Uterus (tissue), 4 donors: ENCODE results near the gene HSBP1. TPM values are rescaled to one million over a fixed set of nuclear protein-coding genes. Genes with fewer than 3 reads are reported as not detected.

Experiments
- DNase-seq, 2 donors: peaks; one replicate each; pipeline ENCODE4 v3.0.0-alpha.2; 2019 to 2020
- H3K27ac ChIP-seq, 2 donors: fragments of 200-600 bp; sonication (generic); 1 replicate in 1 of 2; 2 replicates in 1 of 2; pipeline ENCODE4 v1.5.1; 2016 to 2018
- H3K27me3 ChIP-seq, 2 donors: fragments of 200-600 bp; sonication (generic); one replicate each; pipeline ENCODE4 v1.5.1; 2018 to 2019; ENCODE audit warnings: control low read depth in 1 of 2
- H3K36me3 ChIP-seq, 2 donors: fragments of 200-600 bp; sonication (generic); one replicate each; pipeline ENCODE4 v1.5.1; 2019; ENCODE audit warnings: control low read depth in 1 of 2
- H3K4me1 ChIP-seq, 2 donors: fragments of 200-600 bp; sonication (generic); one replicate each; pipeline ENCODE4 v1.5.1; 2018 to 2019; ENCODE audit warnings: control low read depth in 1 of 2
- H3K4me3 ChIP-seq, 2 donors: fragments of 200-600 bp; sonication (generic); 1 replicate in 1 of 2; 2 replicates in 1 of 2; pipeline ENCODE4 v1.5.1; 2018 to 2019; ENCODE audit warnings: mild to moderate bottlenecking in 1 of 2
- H3K9me3 ChIP-seq, 2 donors: fragments of 200-600 bp; sonication (generic); one replicate each; pipeline ENCODE4 v1.5.1; 2019; ENCODE audit warnings: control low read depth in 1 of 2
- POLR2A ChIP-seq, 2 donors: fragments of 450-650 bp; IDR thresholded peaks; one replicate each; pipeline ENCODE4 v1.6.1; 2016; ENCODE audit warnings: antibody characterized with exemption in 2 of 2, mild to moderate bottlenecking in 1 of 2, moderate library complexity in 1 of 2
- intact Hi-C: fragments of 100-400 bp; cut with DNase I; formaldehyde crosslinking; loops from one replicate; pipeline ENCODE4 v1.15.1; 2023; ENCODE audit warnings: low total_unique reads
- total RNA-seq, 4 donors: library from RNA; depleted of rRNA in 3 of 4; stranded (reverse); fragments of >200 nt in 3 of 4; gene quantifications; one replicate each; pipeline versions ENCODE4 v1.1.0 to v1.2.4, GENCODE V29; 2014 to 2023
- TF ChIP-seq, protein P1 (sequence below), 4 experiments: fragments of 200-600 bp in 2 of 4; fragments of 450-650 bp in 2 of 4; sonication (generic) in 2 of 4; IDR thresholded peaks; one replicate each; pipeline ENCODE4 v1.5.1; 2016 to 2019; ENCODE audit warnings: antibody characterized with exemption in 4 of 4, mild to moderate bottlenecking in 2 of 4, moderate library complexity in 1 of 4
- donor health status: DM: yes; HTN: yes; CAD: no.

HSBP1 gene
- total RNA-seq, 4 donors from 2014 or later: 6.1 to 70.5 (median 19.9) TPM

- no peaks in the 10 kb centered on the region for H3K27me3 ChIP-seq
- TF ChIP-seq, protein P1, sequence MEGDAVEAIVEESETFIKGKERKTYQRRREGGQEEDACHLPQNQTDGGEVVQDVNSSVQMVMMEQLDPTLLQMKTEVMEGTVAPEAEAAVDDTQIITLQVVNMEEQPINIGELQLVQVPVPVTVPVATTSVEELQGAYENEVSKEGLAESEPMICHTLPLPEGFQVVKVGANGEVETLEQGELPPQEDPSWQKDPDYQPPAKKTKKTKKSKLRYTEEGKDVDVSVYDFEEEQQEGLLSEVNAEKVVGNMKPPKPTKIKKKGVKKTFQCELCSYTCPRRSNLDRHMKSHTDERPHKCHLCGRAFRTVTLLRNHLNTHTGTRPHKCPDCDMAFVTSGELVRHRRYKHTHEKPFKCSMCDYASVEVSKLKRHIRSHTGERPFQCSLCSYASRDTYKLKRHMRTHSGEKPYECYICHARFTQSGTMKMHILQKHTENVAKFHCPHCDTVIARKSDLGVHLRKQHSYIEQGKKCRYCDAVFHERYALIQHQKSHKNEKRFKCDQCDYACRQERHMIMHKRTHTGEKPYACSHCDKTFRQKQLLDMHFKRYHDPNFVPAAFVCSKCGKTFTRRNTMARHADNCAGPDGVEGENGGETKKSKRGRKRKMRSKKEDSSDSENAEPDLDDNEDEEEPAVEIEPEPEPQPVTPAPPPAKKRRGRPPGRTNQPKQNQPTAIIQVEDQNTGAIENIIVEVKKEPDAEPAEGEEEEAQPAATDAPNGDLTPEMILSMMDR (IDR thresholded peaks at IDR 0.05): no peak
- TF ChIP-seq POLR2A (IDR thresholded peaks at IDR 0.05): no peak
- H3K36me3 ChIP-seq: no peaks in the 10 kb centered on the region
- DNase-seq: no peak
- intact Hi-C loops: no loop called here
- no peak overlapping the region for H3K4me3 ChIP-seq
- H3K9me3 ChIP-seq: no peaks in the 10 kb centered on the region
- H3K4me1 ChIP-seq: no peaks in the 10 kb centered on the region
- H3K27ac ChIP-seq: no peak overlapping the region
Observed at GRCh38 chr16:83785455-83785854, 22.3 kb upstream of the HSBP1 start.

- no peak overlapping the region for H3K4me3 ChIP-seq
- no peaks in the 10 kb centered on the region for H3K27me3 ChIP-seq
- no peaks in the 10 kb centered on the region for H3K9me3 ChIP-seq
- no peaks in the 10 kb centered on the region for H3K36me3 ChIP-seq
- no peak overlapping the region for H3K27ac ChIP-seq
- H3K4me1 ChIP-seq: no peaks in the 10 kb centered on the region
- intact Hi-C loops: no loop called here
- no peak for TF ChIP-seq POLR2A (IDR thresholded peaks at IDR 0.05)
- TF ChIP-seq, protein P1 (IDR thresholded peaks at IDR 0.05): no peak
- no peak for DNase-seq
Observed at GRCh38 chr16:83789642-83790401, 18.0 kb upstream of the HSBP1 start.

GRCh38 chr16:83791916-83792315 lies 15.9 kb upstream of the HSBP1 start:
- Histone ChIP-seq H3K27me3 (no peaks in the 10 kb centered on the region), H3K4me1 (no peaks in the 10 kb centered on the region), H3K36me3 (no peaks in the 10 kb centered on the region), H3K9me3 (no peaks in the 10 kb centered on the region), H3K4me3 (no peak overlapping the region), H3K27ac (no peak overlapping the region)
- TF ChIP-seq, protein P1 (IDR thresholded peaks at IDR 0.05): no peak
- no peak for TF ChIP-seq POLR2A (IDR thresholded peaks at IDR 0.05)
- intact Hi-C loops: no loop called here
- no peak for DNase-seq

DNA sequence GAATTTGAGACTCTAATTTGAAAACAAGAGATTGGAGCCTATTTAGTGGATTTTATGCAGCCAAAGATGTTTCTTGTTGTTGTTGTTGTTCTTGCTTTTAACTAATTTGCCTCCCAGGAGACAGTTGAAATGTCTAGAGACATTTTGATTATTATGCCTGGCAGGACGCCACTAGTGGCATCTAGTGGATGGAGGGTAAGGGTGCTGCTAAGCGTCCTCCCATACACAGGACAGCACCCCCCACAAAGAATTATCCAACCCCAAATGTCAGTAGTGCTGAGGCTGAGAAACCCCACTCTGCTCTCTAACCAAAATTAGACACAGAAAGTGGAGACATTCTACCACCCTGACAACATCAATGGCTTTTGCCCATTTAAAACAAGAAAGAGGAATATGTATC lies 15.4 kb upstream of the HSBP1 start:
- H3K27ac ChIP-seq: no peak overlapping the region
- H3K4me1 ChIP-seq: no peaks in the 10 kb centered on the region
- H3K9me3 ChIP-seq: no peaks in the 10 kb centered on the region
- DNase-seq: no peak
- H3K4me3 ChIP-seq: no peak overlapping the region
- TF ChIP-seq, protein P1 (IDR thresholded peaks at IDR 0.05): no peak
- no peaks in the 10 kb centered on the region for H3K36me3 ChIP-seq
- intact Hi-C loops: no loop called here
- no peaks in the 10 kb centered on the region for H3K27me3 ChIP-seq

DNA sequence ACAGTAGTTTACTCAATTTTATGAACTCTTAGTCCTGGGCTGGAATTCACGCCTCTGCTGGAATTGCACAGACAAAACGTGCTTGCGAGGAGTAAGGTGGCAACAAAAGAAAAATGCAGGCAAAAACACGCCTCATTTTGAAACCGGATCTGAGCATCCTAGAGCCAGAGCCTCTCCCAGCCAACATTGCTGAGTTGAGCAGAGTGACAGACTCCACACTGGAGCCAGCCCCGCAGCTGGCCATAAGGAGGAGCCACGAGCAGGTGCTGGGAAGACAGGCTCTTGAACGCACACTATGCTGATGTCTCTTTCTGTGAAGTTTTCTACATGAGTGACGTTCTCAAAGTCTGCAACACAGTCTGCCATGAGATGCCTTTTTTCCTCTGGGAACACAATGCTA lies 14.6 kb upstream of the HSBP1 start:
- intact Hi-C loops: no loop called here
- H3K4me1 ChIP-seq: no peaks in the 10 kb centered on the region
- no peak overlapping the region for H3K4me3 ChIP-seq
- H3K27me3 ChIP-seq: no peaks in the 10 kb centered on the region
- DNase-seq: no peak
- no peak overlapping the region for H3K27ac ChIP-seq
- no peak for TF ChIP-seq POLR2A (IDR thresholded peaks at IDR 0.05)
- TF ChIP-seq, protein P1 (IDR thresholded peaks at IDR 0.05): no peak
- H3K9me3 ChIP-seq: no peaks in the 10 kb centered on the region
- no peaks in the 10 kb centered on the region for H3K36me3 ChIP-seq
